Caco-2 (cell line): ENCODE results near the gene COL25A1. TPM values are rescaled to one million over a fixed set of nuclear protein-coding genes. Genes with fewer than 3 reads are reported as not detected.
A peak's percentile ranks its signal among the peaks of the same experiment; 100 is the strongest.

Source experiments
- BruUV-seq: library from RNA; stranded (reverse); fragments of 400-500 nt; replicated peaks from 2 replicates; lab custom pipeline; 2021; lab: Mats Ljungman, UMichigan
- CTCF ChIA-PET: fragments of 300-600 bp; sonication (Branson Sonifier 250); formaldehyde crosslinking; loops from one replicate; lab custom pipeline; 2022; ENCODE audit warnings: antibody characterized with exemption; lab: Charles Lee
- POLR2A ChIA-PET: fragments of 300-600 bp; sonication (Branson Sonifier 250); formaldehyde crosslinking; loops from one replicate; lab custom pipeline; 2022; ENCODE audit warnings: antibody characterized with exemption; lab: Charles Lee
- DNase-seq, 2 experiments: peaks; one replicate each; pipeline versions ENCODE4 v3.0.0 to v3.0.0-alpha.2; 2020 to 2022
- H3K27me3 ChIP-seq: replicated peaks from 2 replicates; pipeline ENCODE4 v1.6.0; 2011; ENCODE audit warnings: low read length; ENCODE audit not compliant: control insufficient read depth, insufficient read depth
- H3K36me3 ChIP-seq: 2 replicates; pipeline ENCODE4 v1.5.1; 2011; ENCODE audit warnings: low read length; ENCODE audit not compliant: control insufficient read depth, insufficient read depth
- H3K4me1 ChIP-seq: fragments of 250-450 bp; sonication (Bioruptor Pico); 2 replicates; pipeline ENCODE4 v1.5.1; 2020; ENCODE audit warnings: mild to moderate bottlenecking
- H3K4me3 ChIP-seq: 2 replicates; pipeline ENCODE4 v1.5.1; 2011; ENCODE audit warnings: low read depth, mild to moderate bottlenecking, control low read depth, low read length
- H3K9me3 ChIP-seq: fragments of 250-450 bp; sonication (Bioruptor Pico); 2 replicates; pipeline ENCODE4 v1.5.1; 2020; ENCODE audit warnings: mild to moderate bottlenecking, moderate library complexity
- H3K27ac Mint-ChIP-seq: one replicate; pipeline ENCODE4 v1.8.0; 2022; ENCODE audit warnings: mixed read lengths; ENCODE audit not compliant: unreplicated experiment
- H3K27me3 Mint-ChIP-seq: one replicate; pipeline ENCODE4 v1.8.0; 2022; ENCODE audit warnings: mixed read lengths; ENCODE audit not compliant: insufficient read depth, unreplicated experiment
- H3K36me3 Mint-ChIP-seq: one replicate; pipeline ENCODE4 v1.8.0; 2022; ENCODE audit warnings: mild to moderate bottlenecking, mixed read lengths; ENCODE audit not compliant: insufficient read depth, unreplicated experiment
- H3K4me1 Mint-ChIP-seq: one replicate; pipeline ENCODE4 v1.8.0; 2022; ENCODE audit warnings: low read depth, mixed read lengths; ENCODE audit not compliant: unreplicated experiment
- H3K4me3 Mint-ChIP-seq: one replicate; pipeline ENCODE4 v1.8.0; 2022; ENCODE audit warnings: mild to moderate bottlenecking, moderate library complexity, mixed read lengths; ENCODE audit not compliant: unreplicated experiment
- H3K9me3 Mint-ChIP-seq: one replicate; pipeline ENCODE4 v1.8.0; 2022; ENCODE audit warnings: mixed read lengths; ENCODE audit not compliant: unreplicated experiment
- CTCF ChIP-seq, 2 experiments: fragments of 200-600 bp in 1 of 2; IDR thresholded peaks; 1 replicate in 1 of 2; 2 replicates in 1 of 2; pipeline versions ENCODE4 v1.5.1 to v1.8.0; 2011 to 2022; ENCODE audit warnings: antibody characterized with exemption in 1 of 2, control low read depth in 1 of 2, inconsistent platforms in 1 of 2, low read depth in 1 of 2, low read length in 1 of 2, mild to moderate bottlenecking in 1 of 2, moderate library complexity in 1 of 2; ENCODE audit not compliant: insufficient read depth in 1 of 2, severe bottlenecking in 1 of 2, unreplicated experiment in 1 of 2
- intact Hi-C: fragments of 100-400 bp; cut with micrococcal nuclease; formaldehyde crosslinking; loops from one replicate; pipeline ENCODE4 v1.10.0; 2022; ENCODE audit not compliant: unreplicated experiment
- total RNA-seq: library from RNA; stranded (reverse); gene quantifications from 2 replicates; pipeline ENCODE4 v1.2.3, GENCODE V29; 2022

The COL25A1 gene
- total RNA-seq, 1 experiment from 2014 or later: not detected

- intact Hi-C loops: no loop called here
- peak in 1 of 2 experiments; percentile 7 for TF ChIP-seq CTCF (IDR thresholded peaks at IDR 0.05; ENCODE audit: insufficient read depth in 1 of 2, low read depth in 1 of 2, low read length in 1 of 2, severe bottlenecking in 1 of 2, unreplicated experiment in 1 of 2)
- H3K27me3 ChIP-seq: no peaks in the 10 kb centered on the region
- no peak overlapping the region for H3K4me3 Mint-ChIP-seq
- ChIA-PET CTCF (no interaction called here), POLR2A (no interaction called here)
- H3K27me3 Mint-ChIP-seq: peaks cover 17% of the 10 kb centered on the region
- H3K4me3 ChIP-seq: no peak overlapping the region
- H3K4me1 Mint-ChIP-seq: no peaks in the 10 kb centered on the region
- no TSS peak for BruUV-seq
- no peaks in the 10 kb centered on the region for H3K9me3 Mint-ChIP-seq
- no peaks in the 10 kb centered on the region for H3K36me3 Mint-ChIP-seq
- no peaks in the 10 kb centered on the region for H3K36me3 ChIP-seq
- no peaks in the 10 kb centered on the region for H3K4me1 ChIP-seq
- H3K9me3 ChIP-seq: no peaks in the 10 kb centered on the region; the same call in 1 of the 2 replicates
- no peak for DNase-seq
- H3K27ac Mint-ChIP-seq: no peak overlapping the region
These were observed 30.5 kb upstream of the COL25A1 start for GRCh38 chr4:109332926-109333464.

GRCh38 chr4:109327641-109328040 lies 25.2 kb upstream of the COL25A1 start:
- ChIA-PET CTCF (no interaction called here), POLR2A (no interaction called here)
- no peaks in the 10 kb centered on the region for H3K4me1 ChIP-seq
- BruUV-seq: no TSS peak
- no peaks in the 10 kb centered on the region for H3K36me3 ChIP-seq
- no peaks in the 10 kb centered on the region; the same call in 1 of the 2 replicates for H3K9me3 ChIP-seq
- Mint-ChIP-seq H3K4me3 (no peak overlapping the region), H3K9me3 (peaks cover 12% of the 10 kb centered on the region), H3K27me3 (peaks cover 17% of the 10 kb centered on the region), H3K4me1 (no peaks in the 10 kb centered on the region), H3K27ac (no peak overlapping the region), H3K36me3 (no peaks in the 10 kb centered on the region)
- intact Hi-C loops: no loop called here
- DNase-seq: no peak
- H3K27me3 ChIP-seq: no peaks in the 10 kb centered on the region
- H3K4me3 ChIP-seq: no peak overlapping the region
- TF ChIP-seq CTCF (IDR thresholded peaks at IDR 0.05; ENCODE audit: insufficient read depth in 1 of 2, low read depth in 1 of 2, low read length in 1 of 2, severe bottlenecking in 1 of 2, unreplicated experiment in 1 of 2): no peak

- Mint-ChIP-seq H3K4me3 (no peak overlapping the region), H3K4me1 (no peaks in the 10 kb centered on the region), H3K9me3 (peaks cover 17% of the 10 kb centered on the region), H3K27me3 (peaks cover 8% of the 10 kb centered on the region), H3K36me3 (no peaks in the 10 kb centered on the region), H3K27ac (no peak overlapping the region)
- intact Hi-C loops: no loop called here
- ChIA-PET POLR2A (no interaction called here), CTCF (no interaction called here)
- no TSS peak for BruUV-seq
- no peak for DNase-seq
- no peaks in the 10 kb centered on the region for H3K27me3 ChIP-seq
- H3K36me3 ChIP-seq: no peaks in the 10 kb centered on the region
- H3K9me3 ChIP-seq: no peaks in the 10 kb centered on the region; the same call in 1 of the 2 replicates
- TF ChIP-seq CTCF (IDR thresholded peaks at IDR 0.05; ENCODE audit: insufficient read depth in 1 of 2, low read depth in 1 of 2, low read length in 1 of 2, severe bottlenecking in 1 of 2, unreplicated experiment in 1 of 2): no peak
- H3K4me1 ChIP-seq: no peaks in the 10 kb centered on the region
- H3K4me3 ChIP-seq: no peak overlapping the region
These were observed 23.2 kb upstream of the COL25A1 start for GRCh38 chr4:109325698-109326097.
